WTC11 (cell line): ENCODE results near the gene MAP4K1.

Experiments
- CBFB ChIP-seq: sonication (generic); formaldehyde crosslinking; IDR thresholded peaks from 2 replicates; pipeline ENCODE4 v1.8.1; 2022; ENCODE audit warnings: mild to moderate bottlenecking, low read depth, missing genetic modification reagents
- CTCF ChIP-seq: fragments of 200-600 bp; IDR thresholded peaks from 2 replicates; pipeline ENCODE4 v1.8.0; 2022; ENCODE audit warnings: antibody characterized with exemption
- FOXK1 ChIP-seq: sonication (generic); formaldehyde crosslinking; IDR thresholded peaks from 2 replicates; pipeline ENCODE4 v1.8.0; 2022; ENCODE audit warnings: mild to moderate bottlenecking, moderate library complexity, missing genetic modification reagents
- IRF2 ChIP-seq: sonication (generic); formaldehyde crosslinking; IDR thresholded peaks from 2 replicates; pipeline ENCODE4 v1.8.0; 2022; ENCODE audit warnings: low read depth, missing genetic modification reagents, borderline replicate concordance
- JUN ChIP-seq: sonication (generic); formaldehyde crosslinking; IDR thresholded peaks from 2 replicates; pipeline ENCODE4 v1.8.0; 2023; ENCODE audit warnings: mild to moderate bottlenecking, missing genetic modification reagents
- MAX ChIP-seq: sonication (generic); formaldehyde crosslinking; IDR thresholded peaks from 2 replicates; pipeline ENCODE4 v1.8.0; 2022; ENCODE audit warnings: mild to moderate bottlenecking, missing genetic modification reagents
- USF2 ChIP-seq: sonication (generic); formaldehyde crosslinking; IDR thresholded peaks from 2 replicates; pipeline ENCODE4 v1.8.1; 2023; ENCODE audit warnings: mild to moderate bottlenecking, missing genetic modification reagents, moderate library complexity
- ZSCAN18 ChIP-seq: fragments of 250-450 bp; sonication (Bioruptor Pico); IDR thresholded peaks from 2 replicates; pipeline ENCODE4 v2.1.2; 2022; ENCODE audit warnings: mild to moderate bottlenecking, moderate library complexity
- TF ChIP-seq, protein P1 (sequence below): sonication (generic); formaldehyde crosslinking; IDR thresholded peaks from 2 replicates; pipeline ENCODE4 v1.8.1; 2022; ENCODE audit warnings: low read depth, missing genetic modification reagents, borderline replicate concordance

DNA sequence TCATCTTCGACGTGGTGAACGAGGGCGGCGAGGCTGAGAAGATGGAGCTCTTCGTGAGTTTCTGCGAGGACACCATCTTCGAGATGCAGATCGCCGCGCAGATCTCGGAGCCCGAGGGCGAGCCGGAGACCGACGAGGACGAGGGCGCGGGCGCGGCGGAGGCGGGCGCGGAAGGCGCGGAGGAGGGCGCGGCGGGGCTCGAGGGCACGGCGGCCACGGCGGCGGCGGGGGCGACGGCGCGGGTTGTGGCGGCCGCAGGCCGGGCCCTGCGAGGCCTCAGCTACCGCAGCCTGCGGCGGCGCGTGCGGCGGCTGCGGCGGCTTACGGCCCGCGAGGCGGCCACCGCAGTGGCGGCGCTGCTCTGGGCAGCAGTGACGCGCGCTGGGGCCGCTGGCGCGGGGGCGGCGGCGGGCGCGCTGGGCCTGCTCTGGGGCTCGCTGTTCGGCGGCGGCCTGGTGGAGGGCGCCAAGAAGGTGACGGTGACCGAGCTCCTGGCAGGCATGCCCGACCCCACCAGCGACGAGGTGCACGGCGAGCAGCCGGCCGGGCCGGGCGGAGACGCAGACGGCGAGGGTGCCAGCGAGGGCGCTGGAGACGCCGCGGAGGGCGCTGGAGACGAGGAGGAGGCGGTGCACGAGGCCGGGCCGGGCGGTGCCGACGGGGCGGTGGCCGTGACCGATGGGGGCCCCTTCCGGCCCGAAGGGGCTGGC lies 52.6 kb downstream of the MAP4K1 start:
- TF ChIP-seq JUN (CRISPR knock-in tag) (no peak), ZSCAN18 (CRISPR knock-in tag) (no peak), FOXK1 (no peak), IRF2 (CRISPR knock-in tag) (no peak), MAX (CRISPR knock-in tag) (no peak), CTCF (no peak), CBFB (CRISPR knock-in tag) (no peak), USF2 (CRISPR knock-in tag) (no peak)
- TF ChIP-seq, protein P1, sequence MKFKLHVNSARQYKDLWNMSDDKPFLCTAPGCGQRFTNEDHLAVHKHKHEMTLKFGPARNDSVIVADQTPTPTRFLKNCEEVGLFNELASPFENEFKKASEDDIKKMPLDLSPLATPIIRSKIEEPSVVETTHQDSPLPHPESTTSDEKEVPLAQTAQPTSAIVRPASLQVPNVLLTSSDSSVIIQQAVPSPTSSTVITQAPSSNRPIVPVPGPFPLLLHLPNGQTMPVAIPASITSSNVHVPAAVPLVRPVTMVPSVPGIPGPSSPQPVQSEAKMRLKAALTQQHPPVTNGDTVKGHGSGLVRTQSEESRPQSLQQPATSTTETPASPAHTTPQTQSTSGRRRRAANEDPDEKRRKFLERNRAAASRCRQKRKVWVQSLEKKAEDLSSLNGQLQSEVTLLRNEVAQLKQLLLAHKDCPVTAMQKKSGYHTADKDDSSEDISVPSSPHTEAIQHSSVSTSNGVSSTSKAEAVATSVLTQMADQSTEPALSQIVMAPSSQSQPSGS (CRISPR knock-in tag), result no peak
